ENCODE data around the gene TUBA1A.

TUBA1A gene

DNA sequence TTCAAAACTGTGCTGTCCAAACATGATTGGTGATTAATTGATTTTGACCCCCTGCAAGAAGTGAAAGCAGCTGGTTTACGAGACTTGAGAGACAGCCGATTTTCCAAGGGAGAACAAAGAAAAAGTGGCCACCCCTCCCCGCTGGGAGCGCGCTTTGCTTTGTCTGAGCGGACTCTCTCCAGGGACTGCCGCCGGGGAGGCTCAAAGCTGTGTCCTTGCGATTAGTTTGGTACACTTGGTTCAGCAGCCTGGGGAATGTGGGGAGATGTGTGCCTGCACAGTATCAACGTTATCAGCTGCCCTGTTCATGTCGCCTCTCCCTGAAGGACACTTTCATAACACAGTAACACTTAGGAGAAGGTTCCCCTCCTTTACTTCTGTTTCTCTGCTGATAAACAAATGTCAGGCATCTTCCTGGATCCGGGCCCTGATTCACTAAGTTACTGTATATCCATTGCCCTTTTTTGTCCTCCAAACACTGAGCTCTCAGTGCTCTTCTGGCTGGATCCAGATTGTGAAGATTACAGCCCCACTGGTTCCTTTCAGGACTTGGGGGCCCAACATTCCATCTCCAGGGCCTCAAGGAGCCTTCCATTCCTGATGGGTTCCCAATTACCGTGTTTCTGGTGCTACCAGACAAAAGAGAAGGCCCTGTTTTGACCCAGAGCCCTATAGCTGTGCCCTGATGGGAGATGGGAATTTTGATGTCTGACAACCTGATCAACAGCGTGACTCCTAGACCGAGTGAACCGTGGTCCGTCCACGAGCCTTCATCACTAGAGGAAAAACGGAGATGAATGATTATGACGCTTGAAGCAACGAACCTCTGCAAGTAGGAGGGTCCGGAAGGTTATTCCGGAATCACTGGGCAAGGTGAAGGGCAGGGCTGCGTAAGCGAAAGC lies 44.3 kb upstream of the TUBA1A start (continued):
- TF ChIP-seq, protein P1, sequence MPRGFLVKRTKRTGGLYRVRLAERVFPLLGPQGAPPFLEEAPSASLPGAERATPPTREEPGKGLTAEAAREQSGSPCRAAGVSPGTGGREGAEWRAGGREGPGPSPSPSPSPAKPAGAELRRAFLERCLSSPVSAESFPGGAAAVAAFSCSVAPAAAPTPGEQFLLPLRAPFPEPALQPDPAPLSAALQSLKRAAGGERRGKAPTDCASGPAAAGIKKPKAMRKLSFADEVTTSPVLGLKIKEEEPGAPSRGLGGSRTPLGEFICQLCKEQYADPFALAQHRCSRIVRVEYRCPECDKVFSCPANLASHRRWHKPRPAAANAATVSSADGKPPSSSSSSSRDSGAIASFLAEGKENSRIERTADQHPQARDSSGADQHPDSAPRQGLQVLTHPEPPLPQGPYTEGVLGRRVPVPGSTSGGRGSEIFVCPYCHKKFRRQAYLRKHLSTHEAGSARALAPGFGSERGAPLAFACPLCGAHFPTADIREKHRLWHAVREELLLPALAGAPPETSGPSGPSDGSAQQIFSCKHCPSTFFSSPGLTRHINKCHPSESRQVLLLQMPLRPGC (tag by site-specific recombination; IDR thresholded peaks at IDR 0.05): no peak
- TF ChIP-seq ZNF19 (tag by site-specific recombination; IDR thresholded peaks at IDR 0.05; ENCODE audit: low read depth): no peak
- TF ChIP-seq ZNF510 (tag by site-specific recombination; IDR thresholded peaks at IDR 0.05; ENCODE audit: insufficient replicate concordance): no peak
- no peak for TF ChIP-seq ZNF169 (tag by site-specific recombination; IDR thresholded peaks at IDR 0.05)
- no peak for TF ChIP-seq SP2 (tag by site-specific recombination; IDR thresholded peaks at IDR 0.05)
- TF ChIP-seq, protein P2, sequence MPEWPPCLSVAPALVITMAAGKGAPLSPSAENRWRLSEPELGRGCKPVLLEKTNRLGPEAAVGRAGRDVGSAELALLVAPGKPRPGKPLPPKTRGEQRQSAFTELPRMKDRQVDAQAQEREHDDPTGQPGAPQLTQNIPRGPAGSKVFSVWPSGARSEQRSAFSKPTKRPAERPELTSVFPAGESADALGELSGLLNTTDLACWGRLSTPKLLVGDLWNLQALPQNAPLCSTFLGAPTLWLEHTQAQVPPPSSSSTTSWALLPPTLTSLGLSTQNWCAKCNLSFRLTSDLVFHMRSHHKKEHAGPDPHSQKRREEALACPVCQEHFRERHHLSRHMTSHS (tag by site-specific recombination; IDR thresholded peaks at IDR 0.05): no peak
- TF ChIP-seq, protein P3, sequence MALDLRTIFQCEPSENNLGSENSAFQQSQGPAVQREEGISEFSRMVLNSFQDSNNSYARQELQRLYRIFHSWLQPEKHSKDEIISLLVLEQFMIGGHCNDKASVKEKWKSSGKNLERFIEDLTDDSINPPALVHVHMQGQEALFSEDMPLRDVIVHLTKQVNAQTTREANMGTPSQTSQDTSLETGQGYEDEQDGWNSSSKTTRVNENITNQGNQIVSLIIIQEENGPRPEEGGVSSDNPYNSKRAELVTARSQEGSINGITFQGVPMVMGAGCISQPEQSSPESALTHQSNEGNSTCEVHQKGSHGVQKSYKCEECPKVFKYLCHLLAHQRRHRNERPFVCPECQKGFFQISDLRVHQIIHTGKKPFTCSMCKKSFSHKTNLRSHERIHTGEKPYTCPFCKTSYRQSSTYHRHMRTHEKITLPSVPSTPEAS (tag by site-specific recombination; IDR thresholded peaks at IDR 0.05): no peak
- no peak for TF ChIP-seq ZNF624 (tag by site-specific recombination; IDR thresholded peaks at IDR 0.05)
- TF ChIP-seq, protein P4, sequence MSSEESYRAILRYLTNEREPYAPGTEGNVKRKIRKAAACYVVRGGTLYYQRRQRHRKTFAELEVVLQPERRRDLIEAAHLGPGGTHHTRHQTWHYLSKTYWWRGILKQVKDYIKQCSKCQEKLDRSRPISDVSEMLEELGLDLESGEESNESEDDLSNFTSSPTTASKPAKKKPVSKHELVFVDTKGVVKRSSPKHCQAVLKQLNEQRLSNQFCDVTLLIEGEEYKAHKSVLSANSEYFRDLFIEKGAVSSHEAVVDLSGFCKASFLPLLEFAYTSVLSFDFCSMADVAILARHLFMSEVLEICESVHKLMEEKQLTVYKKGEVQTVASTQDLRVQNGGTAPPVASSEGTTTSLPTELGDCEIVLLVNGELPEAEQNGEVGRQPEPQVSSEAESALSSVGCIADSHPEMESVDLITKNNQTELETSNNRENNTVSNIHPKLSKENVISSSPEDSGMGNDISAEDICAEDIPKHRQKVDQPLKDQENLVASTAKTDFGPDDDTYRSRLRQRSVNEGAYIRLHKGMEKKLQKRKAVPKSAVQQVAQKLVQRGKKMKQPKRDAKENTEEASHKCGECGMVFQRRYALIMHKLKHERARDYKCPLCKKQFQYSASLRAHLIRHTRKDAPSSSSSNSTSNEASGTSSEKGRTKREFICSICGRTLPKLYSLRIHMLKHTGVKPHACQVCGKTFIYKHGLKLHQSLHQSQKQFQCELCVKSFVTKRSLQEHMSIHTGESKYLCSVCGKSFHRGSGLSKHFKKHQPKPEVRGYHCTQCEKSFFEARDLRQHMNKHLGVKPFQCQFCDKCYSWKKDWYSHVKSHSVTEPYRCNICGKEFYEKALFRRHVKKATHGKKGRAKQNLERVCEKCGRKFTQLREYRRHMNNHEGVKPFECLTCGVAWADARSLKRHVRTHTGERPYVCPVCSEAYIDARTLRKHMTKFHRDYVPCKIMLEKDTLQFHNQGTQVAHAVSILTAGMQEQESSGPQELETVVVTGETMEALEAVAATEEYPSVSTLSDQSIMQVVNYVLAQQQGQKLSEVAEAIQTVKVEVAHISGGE (tag by site-specific recombination; conservative IDR thresholded peaks at IDR 0.05; ENCODE audit: low read depth): no peak
- no peak for TF ChIP-seq MZF1 (tag by site-specific recombination; IDR thresholded peaks at IDR 0.05; ENCODE audit: borderline replicate concordance)
- TF ChIP-seq, protein P5, sequence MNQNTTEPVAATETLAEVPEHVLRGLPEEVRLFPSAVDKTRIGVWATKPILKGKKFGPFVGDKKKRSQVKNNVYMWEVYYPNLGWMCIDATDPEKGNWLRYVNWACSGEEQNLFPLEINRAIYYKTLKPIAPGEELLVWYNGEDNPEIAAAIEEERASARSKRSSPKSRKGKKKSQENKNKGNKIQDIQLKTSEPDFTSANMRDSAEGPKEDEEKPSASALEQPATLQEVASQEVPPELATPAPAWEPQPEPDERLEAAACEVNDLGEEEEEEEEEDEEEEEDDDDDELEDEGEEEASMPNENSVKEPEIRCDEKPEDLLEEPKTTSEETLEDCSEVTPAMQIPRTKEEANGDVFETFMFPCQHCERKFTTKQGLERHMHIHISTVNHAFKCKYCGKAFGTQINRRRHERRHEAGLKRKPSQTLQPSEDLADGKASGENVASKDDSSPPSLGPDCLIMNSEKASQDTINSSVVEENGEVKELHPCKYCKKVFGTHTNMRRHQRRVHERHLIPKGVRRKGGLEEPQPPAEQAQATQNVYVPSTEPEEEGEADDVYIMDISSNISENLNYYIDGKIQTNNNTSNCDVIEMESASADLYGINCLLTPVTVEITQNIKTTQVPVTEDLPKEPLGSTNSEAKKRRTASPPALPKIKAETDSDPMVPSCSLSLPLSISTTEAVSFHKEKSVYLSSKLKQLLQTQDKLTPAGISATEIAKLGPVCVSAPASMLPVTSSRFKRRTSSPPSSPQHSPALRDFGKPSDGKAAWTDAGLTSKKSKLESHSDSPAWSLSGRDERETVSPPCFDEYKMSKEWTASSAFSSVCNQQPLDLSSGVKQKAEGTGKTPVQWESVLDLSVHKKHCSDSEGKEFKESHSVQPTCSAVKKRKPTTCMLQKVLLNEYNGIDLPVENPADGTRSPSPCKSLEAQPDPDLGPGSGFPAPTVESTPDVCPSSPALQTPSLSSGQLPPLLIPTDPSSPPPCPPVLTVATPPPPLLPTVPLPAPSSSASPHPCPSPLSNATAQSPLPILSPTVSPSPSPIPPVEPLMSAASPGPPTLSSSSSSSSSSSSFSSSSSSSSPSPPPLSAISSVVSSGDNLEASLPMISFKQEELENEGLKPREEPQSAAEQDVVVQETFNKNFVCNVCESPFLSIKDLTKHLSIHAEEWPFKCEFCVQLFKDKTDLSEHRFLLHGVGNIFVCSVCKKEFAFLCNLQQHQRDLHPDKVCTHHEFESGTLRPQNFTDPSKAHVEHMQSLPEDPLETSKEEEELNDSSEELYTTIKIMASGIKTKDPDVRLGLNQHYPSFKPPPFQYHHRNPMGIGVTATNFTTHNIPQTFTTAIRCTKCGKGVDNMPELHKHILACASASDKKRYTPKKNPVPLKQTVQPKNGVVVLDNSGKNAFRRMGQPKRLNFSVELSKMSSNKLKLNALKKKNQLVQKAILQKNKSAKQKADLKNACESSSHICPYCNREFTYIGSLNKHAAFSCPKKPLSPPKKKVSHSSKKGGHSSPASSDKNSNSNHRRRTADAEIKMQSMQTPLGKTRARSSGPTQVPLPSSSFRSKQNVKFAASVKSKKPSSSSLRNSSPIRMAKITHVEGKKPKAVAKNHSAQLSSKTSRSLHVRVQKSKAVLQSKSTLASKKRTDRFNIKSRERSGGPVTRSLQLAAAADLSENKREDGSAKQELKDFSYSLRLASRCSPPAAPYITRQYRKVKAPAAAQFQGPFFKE (tag by site-specific recombination; IDR thresholded peaks at IDR 0.05; ENCODE audit: borderline replicate concordance): no peak
- TF ChIP-seq, protein P6, sequence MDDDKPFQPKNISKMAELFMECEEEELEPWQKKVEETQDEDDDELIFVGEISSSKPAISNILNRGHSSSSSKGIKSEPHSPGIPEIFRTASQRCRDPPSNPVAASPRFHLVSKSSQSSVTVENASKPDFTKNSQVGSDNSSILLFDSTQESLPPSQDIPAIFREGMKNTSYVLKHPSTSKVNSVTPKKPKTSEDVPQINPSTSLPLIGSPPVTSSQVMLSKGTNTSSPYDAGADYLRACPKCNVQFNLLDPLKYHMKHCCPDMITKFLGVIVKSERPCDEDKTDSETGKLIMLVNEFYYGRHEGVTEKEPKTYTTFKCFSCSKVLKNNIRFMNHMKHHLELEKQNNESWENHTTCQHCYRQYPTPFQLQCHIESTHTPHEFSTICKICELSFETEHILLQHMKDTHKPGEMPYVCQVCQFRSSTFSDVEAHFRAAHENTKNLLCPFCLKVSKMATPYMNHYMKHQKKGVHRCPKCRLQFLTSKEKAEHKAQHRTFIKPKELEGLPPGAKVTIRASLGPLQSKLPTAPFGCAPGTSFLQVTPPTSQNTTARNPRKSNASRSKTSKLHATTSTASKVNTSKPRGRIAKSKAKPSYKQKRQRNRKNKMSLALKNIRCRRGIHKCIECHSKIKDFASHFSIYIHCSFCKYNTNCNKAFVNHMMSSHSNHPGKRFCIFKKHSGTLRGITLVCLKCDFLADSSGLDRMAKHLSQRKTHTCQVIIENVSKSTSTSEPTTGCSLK (tag by site-specific recombination; IDR thresholded peaks at IDR 0.05): no peak
- TF ChIP-seq ZNF48 (tag by site-specific recombination; IDR thresholded peaks at IDR 0.05): no peak
- TF ChIP-seq ZBTB17 (tag by site-specific recombination; IDR thresholded peaks at IDR 0.05): no peak; the same call in 1 of the 2 replicates
- TF ChIP-seq ZNF654 (tag by site-specific recombination; IDR thresholded peaks at IDR 0.05; ENCODE audit: low read depth): no peak
- TF ChIP-seq ZNF132 (tag by site-specific recombination; IDR thresholded peaks at IDR 0.05; ENCODE audit: borderline replicate concordance): no peak
